HCT116 (cell line): ENCODE measurements around the gene IGSF23.
"Not testable (repeated sequence)": the region's sequence is repeated elsewhere in the genome, so short reads cannot be mapped to it uniquely, and the experiment has no call there.

ENCODE experiments used
- POLR2A ChIP-seq: IDR thresholded peaks from 2 replicates; pipeline ENCODE4 v1.7.0; 2011; ENCODE audit warnings: borderline replicate concordance; ENCODE audit not compliant: insufficient read depth, insufficient read length; ENCODE audit errors: extremely low read depth
- TF ChIP-seq, protein P1 (sequence below), 3 experiments: fragments of 200-600 bp in 1 of 3; sonication (generic) in 1 of 3; IDR thresholded peaks in 2 of 3; conservative IDR thresholded peaks in 1 of 3; 2 replicates each; pipeline ENCODE4 v1.5.1; 2012 to 2017; ENCODE audit warnings: low read depth in 2 of 3, low read length in 2 of 3, antibody characterized with exemption in 1 of 3, borderline replicate concordance in 1 of 3, control low read depth in 1 of 3, mild to moderate bottlenecking in 1 of 3, mixed read lengths in 1 of 3, mixed run types in 1 of 3, moderate library complexity in 1 of 3; ENCODE audit not compliant: insufficient read depth in 1 of 3

DNA sequence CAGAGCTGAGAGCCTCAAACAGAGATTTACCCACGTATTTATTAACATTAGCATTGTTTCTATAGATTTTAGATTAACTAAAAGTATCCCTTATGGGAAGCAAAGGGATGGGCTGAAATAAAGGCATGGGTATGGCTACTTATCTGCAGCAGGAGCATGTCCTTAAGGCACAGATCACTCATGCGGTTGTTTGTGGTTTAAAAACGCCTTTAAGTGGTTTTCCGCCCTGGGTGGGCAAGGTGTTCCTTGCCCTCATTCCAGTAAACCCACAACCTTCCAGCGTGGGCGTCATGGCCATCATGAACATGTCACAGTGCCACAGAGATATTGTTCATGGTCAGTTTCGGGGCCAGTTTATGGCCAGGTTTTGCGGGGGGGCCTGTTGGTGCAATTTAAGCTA, 18.2 kb downstream of the IGSF23 start:
- not testable (repeated sequence) for TF ChIP-seq POLR2A
- TF ChIP-seq, protein P1, sequence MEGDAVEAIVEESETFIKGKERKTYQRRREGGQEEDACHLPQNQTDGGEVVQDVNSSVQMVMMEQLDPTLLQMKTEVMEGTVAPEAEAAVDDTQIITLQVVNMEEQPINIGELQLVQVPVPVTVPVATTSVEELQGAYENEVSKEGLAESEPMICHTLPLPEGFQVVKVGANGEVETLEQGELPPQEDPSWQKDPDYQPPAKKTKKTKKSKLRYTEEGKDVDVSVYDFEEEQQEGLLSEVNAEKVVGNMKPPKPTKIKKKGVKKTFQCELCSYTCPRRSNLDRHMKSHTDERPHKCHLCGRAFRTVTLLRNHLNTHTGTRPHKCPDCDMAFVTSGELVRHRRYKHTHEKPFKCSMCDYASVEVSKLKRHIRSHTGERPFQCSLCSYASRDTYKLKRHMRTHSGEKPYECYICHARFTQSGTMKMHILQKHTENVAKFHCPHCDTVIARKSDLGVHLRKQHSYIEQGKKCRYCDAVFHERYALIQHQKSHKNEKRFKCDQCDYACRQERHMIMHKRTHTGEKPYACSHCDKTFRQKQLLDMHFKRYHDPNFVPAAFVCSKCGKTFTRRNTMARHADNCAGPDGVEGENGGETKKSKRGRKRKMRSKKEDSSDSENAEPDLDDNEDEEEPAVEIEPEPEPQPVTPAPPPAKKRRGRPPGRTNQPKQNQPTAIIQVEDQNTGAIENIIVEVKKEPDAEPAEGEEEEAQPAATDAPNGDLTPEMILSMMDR (IDR thresholded peaks at IDR 0.05 in 2 of 3, conservative IDR thresholded peaks at IDR 0.05 in 1 of 3; ENCODE audit: borderline replicate concordance in 1 of 3, insufficient read depth in 1 of 3, low read depth in 2 of 3, low read length in 2 of 3) = not testable (repeated sequence)
